Measurements from ENCODE around the gene GRPEL1.

Gene GRPEL1

DNA sequence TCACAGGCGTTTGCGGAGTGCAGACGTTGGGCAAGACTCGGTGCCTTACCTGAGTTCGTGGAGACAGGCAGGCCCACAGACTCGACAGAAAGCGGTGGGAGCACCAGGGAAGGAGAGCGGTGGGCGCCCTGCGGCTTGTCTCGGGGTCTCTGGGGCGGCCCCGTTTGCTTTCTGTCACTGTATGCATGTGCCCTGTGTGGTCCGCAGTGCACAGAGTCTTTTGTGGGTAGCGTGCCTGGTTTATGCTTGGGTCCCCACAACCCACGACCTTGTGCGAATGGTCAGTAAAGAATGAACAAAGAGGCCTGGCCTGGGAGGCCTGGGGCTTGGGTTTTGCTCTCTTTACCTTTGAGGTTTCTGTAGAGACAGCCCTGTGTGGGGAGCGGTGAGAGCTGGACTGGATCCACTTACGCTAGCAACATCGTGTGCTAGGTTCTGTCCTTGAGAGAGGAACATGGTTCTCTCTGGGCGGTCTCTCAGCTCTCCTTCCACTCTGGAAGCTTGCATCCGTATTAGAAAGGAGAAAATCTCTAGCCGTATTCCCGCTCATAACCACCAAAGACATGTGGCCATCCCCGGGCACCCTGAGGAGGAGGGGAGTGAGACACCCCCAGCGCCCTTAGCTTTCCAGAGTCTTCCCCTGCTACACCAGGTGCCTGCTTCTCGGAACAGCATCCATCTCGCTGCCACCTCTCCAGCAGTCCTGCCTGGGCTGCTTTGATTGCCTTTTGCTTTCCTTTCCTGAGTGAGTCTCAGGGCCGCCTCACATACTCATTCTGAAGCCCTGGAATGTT, 23.5 kb downstream of the GRPEL1 start:
- DNase-seq (ENCODE audit: low spot score) = no peak

DNA sequence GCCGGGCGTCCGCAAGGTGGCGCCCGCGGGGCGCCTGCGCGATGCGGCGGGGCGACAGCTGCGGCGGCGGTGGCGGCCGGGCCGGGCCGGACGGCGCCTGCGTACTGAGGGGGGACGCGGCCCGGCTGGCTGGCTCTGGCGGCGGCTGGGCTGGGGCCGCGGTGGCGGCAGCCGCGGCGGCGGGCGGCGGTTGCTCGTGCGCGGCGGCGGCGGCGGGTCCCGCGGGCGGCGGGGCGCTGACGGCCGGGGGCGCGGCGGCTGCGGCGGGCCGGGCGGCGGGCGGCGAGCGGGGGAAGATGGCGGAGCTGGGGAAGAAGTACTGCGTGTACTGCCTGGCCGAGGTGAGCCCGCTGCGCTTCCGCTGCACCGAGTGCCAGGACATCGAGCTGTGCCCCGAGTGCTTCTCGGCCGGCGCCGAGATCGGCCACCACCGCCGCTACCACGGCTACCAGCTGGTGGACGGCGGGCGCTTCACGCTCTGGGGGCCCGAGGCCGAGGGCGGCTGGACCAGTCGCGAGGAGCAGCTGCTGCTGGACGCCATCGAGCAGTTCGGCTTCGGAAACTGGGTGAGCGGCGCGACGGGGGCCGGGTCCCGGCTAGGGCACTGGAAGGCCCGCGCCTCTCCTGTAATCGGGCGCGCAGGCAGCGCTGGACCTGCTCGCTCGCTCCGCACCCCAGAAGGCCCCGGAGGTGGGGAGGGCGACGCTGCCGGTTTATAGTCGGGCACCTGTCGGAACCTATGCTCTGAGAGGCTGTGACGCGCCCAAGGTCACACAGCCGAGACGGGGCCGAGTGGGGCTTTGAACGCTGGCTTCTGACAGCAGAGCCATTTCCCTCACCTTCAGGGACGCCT, 24.4 kb downstream of the GRPEL1 start, which contains the start of gene TADA2B:
TADA2B (plus strand) TSS at position 89 of the 853 bp plus-strand sequence; CDS start at position 297, 208 bp downstream.
- peak; percentile 63 for DNase-seq (ENCODE audit: low spot score)

DNA sequence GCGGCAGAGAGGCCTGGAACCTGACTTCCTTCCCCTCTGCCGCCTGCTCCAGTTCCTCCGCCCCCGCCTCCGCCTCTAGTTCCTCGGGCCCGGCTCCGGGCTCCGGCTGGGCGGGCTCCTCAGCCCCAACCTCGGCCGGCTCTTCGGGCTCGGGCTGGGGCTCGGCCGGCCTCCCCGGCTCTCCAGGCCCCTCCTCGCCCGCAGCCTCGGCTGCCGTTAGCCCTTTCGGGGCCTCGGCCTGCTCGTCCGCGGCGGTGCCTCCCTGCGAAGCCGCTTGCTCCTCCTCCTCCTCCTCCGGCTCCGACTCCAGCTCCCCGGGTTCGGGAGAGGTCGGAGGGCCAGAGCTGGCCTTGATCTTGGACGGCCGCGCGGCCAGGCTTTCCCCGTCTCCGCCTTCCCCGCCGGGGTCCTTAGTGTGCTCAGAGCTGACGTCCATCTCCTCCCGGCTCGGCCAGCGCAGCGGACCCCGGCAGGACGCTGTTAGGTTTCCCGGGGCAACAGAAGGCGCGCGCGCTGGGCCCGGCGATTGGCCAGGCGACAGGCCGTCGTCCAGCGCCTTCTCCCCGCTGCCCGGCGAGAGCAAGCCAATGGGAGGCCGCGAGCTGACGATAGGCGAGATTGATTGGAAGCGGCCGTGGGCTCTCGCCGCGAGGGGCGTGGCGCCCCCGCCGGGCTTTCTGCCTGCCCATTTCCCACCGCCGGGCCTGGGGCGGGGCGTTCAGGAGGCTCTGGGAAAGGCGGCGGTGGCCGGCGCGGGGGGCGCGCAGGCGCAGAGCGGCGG, 25.2 kb downstream of the GRPEL1 start:
- DNase-seq (ENCODE audit: low spot score) = peak; percentile 95

DNA sequence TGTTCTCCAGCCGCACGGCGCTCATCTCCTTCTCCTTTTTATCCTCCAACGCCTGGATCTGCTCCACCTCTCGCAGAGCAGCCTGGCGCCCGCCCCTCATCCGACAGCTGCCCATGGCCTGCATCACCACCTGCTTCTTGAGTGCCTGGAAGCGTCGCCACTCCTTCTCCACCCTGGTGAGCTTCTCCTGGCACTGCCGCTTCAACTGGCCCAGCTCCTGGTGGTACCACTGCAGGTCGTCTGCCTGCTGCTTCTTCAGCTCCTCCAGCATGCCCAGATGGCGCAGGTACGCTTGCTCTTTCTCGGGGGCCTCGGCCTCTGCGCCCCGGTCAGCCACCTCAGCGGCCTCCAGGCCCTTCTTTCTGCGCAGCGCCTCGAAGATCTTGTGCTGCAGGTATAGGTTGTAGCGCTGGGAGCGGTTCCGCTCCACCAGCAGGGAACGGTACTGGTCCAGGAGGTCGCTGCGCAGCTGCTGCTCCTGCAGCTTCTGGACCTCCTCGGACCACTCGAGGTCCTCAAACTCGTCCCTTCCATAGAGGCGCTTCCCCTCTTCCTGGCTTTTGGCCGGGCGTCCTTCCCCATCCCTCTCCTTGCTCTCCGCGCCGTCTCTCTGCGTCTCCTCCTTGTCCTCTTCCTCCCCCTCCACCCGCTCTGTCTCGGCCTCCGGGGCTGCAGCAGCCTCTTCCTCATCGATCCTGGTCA, 25.9 kb downstream of the GRPEL1 start:
- DNase-seq (ENCODE audit: low spot score) = no peak

DNA sequence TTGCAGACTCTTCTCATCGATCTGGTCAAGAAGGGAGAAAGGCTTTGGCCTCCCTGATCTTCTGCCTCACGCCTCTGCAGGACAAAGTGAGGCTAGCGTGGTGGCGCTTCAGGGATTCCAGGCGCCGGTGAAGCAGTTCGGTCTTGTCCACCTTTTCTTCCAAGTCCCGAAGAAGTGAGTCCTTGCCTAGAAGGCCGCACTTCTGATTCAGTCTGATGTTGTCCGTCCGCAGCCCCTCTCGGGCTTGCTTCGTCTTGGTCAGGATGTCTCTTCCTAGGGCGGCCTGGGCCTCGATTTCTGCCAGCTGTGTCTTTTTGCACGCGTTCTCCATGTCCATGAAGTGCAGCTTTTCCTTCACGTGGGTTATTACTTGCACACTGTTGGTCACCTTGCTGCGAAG, 26.6 kb downstream of the GRPEL1 start:
- DNase-seq (ENCODE audit: low spot score) = no peak

DNA sequence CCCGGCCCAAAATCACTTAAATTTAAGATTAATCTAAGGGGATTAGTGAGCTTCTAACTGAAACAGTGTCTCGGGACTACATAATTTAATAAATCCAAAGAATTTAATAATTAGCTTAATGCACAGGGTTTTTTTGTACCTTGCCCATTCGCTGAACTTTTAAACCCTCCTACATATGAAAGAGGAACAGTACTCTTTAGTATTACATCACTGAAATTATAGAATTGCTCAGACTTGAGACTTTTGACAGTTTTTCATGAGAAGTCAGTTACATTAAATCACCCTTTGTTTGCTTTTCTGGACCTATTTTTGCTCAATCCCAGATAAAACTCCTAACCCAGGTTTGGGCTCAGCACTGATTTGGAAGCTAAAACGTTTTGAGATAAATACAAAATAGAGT, 27.1 kb downstream of the GRPEL1 start:
- no peak for DNase-seq (ENCODE audit: low spot score)

DNA sequence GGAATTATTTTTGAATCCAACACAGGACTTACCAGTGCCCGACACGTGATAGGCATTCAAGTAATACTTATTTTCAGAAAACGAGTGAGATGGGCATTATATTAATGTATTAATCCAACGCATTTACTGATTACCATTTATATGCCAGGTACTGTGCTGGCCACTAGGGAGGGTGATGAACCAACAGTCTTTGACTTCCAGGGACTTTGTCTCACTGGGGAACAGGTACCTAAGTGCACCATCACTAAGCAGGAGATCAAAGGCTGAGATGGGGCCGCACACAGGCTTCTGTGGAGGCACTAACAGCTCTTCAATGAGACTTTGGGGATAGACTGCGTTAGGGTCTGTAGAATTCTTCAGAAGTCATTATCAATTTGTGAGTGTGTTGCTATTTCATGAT, 30.4 kb downstream of the GRPEL1 start:
- DNase-seq (ENCODE audit: low spot score) = no peak

DNA sequence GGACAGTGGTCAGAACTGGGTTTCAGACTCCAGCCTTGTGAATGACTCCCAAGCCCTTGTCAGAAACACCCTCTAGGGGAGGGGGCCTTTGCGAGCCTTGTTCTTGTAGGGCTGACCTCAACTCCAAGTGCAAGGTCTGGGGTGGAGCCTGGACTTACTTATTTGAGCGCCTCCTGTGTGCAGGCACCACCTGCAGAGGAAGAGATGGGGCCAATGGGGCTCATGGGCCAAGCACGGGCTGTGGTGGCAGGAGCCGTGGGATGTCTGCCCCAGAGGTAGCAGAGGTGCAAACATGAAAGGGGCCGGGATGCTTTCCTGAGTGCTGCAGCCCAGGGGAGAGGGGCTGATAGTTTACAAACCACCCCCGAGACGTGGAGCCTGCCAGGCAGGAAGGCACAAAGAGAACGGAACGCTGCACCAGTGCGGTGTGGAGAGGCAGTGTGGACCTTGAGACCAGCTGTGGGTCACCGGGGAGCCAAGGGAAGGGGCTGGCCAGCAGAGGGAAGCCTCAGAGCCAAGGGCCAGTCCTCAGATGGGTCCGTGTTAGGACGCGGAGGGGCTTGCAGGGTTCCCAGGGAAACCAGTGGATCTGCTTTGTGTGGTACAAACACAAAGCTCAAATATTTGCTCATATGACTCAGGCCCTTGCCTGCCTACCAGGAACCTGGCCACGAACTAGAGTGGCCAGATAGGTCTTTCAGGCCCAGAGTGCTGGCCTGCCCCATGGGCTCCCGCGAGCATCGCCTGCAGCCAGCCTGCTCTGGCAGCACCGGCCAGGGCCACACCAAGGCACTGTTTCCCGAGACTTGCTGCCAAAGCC, 33.4 kb downstream of the GRPEL1 start:
- DNase-seq (ENCODE audit: low spot score) = no peak

DNA sequence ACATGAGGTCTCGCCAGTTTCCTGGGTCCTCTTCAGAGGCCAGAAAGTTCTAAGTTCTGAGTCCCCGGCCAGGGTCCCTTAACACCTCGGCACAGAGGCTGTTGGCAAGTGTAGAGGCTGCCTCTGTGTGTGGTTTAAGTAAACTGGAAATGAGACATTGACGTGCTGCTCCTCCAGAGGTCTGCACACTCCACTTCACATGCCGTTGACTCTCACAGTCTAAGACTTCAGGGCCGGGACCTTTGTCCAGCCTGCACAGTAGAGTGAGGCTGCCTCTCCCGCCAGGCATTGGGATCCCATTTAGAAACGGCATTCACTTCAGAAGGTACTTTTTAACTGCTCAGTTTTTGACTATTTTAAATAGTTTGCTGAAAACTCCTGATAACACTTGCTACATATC, 35.3 kb downstream of the GRPEL1 start:
- no peak for DNase-seq (ENCODE audit: low spot score)

DNA sequence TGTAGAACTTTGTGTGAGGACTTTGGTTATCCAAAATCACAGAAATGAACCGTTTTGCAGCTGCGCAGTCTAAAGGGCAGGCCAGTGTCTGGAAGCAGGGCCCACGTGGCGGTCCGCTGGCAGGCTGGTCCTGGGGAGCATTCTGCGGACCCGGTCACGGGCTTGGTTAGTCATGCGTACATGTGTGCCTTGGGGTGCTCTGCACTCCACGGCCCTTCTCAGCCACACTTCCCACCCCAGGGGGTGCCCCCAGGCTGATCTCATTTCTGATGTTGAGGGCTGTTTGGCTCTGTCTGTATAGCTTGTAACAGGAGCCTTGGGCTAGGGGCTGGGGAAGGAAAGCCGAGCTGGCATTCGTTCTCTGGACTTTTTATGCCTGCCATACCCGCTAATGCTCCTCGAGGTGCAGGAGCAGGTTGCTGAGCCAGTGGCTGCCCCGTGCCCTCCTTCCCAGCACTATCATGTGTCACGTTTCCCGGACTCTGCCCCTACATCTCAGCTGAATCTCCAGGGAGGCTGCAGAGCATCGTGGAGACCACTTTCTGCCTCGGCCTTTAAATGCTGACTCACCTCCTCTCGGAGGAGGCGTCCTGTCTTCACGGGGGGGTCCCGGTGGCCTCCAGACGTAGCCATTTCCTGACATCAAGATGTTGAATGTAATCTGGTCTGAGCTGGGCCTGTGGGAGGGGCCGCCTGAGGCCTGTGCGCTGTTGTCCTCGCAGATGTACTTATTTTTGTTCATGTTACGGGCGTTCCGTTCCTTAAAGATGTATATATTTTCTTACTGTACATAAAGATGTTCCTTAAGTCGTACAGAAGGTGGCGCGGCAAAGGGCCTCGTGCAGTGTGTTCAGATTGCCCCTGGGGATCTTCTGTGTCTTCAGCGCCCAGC, 36.1 kb downstream of the GRPEL1 start:
- no peak for DNase-seq (ENCODE audit: low spot score)

DNA sequence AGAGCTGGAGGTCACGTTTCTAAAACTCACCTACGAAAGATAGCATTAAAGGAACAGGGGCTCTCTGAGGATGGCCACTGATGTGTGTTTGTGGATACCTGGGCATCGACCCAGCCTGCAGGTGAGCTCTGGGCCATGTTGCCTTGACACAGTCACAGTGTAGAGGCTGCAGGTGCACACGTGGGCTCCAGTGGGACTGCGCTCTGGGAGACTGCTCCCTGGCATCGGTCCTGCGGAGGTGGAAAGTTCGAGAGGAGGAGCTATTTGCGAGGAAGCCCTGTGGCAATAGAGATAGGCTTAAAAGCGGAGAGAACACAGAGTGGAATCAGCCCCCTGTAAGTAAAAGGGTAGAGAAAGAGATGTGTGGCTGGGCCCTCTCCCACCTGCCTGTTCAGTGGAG, 37.0 kb downstream of the GRPEL1 start:
- no peak for DNase-seq (ENCODE audit: low spot score)

DNA sequence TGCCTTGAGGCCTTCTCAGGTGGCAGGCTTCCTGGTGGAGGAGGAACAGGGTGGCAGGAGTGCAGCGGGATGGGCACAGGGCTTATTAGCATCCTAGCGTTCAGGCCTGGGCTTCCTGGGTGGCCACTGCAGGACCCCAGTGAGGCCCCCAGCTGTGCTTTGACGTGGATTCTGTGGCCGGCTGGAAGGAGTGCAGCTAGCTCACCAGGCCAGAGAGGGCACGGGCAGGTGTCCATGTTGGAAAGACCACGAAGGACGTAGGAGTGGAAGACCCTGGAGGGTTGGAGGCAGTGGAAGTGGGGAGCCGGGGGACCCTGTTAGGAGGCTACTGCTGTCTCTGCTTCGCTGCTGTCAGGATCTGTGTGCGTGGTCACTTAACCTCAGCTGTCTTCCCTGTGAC, 37.9 kb downstream of the GRPEL1 start:
- no peak for DNase-seq (ENCODE audit: low spot score)

DNA sequence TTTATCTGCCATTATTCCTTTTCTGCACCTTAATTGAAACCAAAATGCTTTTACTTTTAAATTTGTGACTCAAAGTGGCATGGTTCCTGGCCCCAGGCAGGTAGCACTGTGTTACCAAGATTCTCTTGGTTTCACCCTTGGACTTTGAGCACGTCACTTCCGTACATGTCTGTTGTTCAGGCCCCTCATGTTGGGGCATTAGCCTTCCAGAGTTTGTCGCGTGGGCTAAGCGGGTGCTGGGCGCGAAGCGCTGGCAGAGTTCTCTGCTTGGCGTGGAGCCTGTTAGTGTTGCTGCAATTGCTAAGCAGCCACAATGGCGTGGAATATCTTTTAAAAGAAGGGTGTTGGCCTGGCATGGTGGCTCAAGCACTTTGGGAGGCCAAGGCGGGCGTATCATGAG, 38.7 kb downstream of the GRPEL1 start:
- no peak for DNase-seq (ENCODE audit: low spot score)

DNA sequence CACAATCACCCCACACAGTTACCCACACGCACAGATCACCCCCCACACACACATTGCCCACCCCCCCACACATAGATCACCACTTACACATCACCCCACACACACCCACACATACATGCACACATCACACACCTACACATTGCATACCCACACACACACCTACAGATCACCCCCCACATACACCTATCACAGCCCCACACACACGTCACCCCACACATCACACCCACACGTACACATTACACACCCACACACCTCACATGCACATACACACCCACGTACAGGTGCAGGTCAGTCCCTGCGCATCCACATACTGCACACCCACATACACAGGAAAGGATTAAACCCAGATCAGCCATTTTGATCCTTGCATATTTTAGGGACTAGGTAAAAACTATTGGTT, 40.0 kb downstream of the GRPEL1 start:
- DNase-seq (ENCODE audit: low spot score) = no peak

DNA sequence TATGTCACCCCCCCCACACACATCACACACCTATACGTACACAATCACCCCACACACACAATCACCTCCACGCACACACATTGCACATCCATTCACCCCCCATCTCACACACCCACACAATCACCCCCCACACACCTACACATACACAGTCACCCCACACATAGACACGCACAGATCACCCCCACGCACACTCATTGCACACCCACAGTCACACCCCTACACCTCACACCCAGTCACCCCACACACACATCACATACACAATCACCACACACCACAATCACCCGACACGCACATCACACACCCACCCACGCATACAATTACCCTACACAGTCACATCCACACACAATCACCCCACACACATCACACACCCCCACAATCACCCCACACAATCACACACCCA, 40.6 kb downstream of the GRPEL1 start:
- DNase-seq (ENCODE audit: low spot score) = no peak

DNA sequence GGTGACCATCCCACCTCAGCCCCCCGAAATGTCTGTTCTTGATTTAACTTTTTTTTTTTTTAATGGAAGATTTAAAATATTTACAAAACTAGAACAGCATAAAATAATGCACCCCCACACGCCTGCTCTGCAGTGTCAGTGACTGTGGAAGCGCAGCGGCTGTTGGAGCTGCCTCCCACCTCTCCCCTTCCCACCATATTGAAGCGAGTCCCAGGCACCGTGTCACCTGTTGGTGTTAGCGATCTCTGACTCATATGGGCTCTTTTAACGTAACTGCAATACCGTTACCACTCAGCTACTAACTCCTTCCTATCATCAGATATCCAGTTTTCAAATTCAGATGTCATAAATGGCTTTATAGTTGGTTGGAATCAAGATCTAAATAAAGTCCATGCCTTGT, 41.8 kb downstream of the GRPEL1 start:
- no peak for DNase-seq (ENCODE audit: low spot score)

DNA sequence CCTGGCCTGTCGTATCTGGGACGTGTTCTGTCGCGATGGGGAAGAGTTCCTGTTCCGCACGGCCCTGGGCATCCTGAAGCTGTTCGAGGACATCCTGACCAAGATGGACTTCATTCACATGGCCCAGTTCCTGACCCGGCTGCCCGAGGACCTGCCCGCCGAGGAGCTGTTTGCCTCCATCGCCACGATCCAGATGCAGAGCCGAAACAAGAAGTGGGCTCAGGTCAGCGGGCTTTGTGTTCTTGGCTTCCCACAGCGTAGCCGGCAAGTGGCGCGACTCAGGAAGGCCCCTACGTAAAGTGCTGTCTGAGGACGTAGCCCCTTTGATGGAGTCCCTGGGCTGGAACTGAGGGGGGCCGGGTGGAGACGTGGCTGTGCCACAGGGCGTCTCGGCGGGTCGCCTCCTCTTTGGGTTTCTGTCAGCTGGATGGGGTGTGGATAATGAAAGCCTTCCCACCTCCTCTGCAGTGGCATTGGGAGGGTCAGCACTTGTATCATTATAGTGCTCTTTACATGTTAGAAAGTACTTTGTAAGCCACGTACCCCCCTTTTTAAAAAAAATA, 42.7 kb downstream of the GRPEL1 start:
- no peak for DNase-seq (ENCODE audit: low spot score)

DNA sequence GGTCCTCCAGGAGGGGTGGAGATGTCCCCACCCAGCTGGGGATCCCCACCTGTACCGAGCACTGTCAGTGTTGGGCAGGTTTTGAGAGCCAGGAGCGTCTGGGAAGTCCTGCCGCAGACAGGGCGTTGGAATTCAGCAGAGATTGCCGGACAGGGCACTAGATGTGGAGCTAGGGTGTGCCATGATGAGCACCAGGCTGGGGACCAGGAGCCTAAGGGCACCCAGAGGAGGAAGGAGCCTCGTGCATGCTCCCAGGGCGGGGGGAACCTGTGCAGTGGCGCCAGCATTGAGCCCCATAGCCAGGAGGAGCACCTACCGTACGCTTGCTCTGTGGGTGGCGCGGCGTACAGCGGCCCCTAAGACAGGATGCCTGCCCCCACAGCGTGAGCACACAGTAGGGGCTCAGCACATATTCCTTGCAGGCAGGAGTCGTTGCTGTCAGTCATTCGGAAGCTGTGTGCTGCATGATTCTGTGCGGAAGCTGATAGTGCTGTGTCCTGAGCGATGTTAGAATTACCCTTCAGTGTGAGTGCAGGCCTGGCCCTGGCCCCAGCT, 43.5 kb downstream of the GRPEL1 start:
- DNase-seq (ENCODE audit: low spot score) = no peak

DNA sequence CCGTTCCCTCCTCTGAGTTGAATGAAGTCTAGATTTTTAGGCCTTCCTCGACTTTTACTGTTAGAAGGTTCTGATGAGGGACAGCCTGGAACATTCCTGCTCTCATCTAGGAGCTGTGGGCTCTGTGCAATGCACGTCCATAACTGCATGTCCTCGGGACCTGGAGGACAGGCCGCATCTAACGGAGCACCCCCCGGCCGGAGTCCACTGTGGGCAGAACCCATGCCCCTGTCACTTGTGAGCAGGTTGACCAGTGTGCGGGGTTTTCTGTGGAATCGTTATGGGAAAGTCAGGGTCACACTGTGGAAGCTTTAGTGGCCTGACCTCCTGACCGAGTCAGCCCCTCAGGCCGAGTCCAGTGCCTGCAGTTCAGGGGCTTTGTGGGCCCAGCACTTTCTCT, 44.0 kb downstream of the GRPEL1 start:
- DNase-seq (ENCODE audit: low spot score) = no peak
